HG03280 (cell line): ENCODE measurements around the gene CIC.

ENCODE experiments used
- ATAC-seq: cut with Tn5 transposase; IDR thresholded peaks from one replicate; pipeline ENCODE4 v1.9.1; 2021; ENCODE audit warnings: mild to moderate bottlenecking, moderate library complexity; ENCODE audit not compliant: unreplicated experiment

Gene CIC

GRCh38 chr19:42268704-42269477, at the start of gene CIC:
Gene CIC (plus strand): TSS chr19:42269252. CDS start chr19:42271784, 2,532 bp downstream.
- peak; percentile 77 for ATAC-seq

- ATAC-seq, result peak; percentile 69
Observed at GRCh38 chr19:42219812-42220750, 49.0 kb upstream of the CIC start, which contains the start of gene ZNF526. Gene ZNF526 (plus strand): TSS chr19:42220312. CDS start chr19:42224404, 4,092 bp downstream.

- no peak for ATAC-seq
Observed at GRCh38 chr19:42220751-42221097, 48.3 kb upstream of the CIC start.

GRCh38 chr19:42224940-42225717, 43.9 kb upstream of the CIC start:
- no peak for ATAC-seq

GRCh38 chr19:42225718-42226292, 43.2 kb upstream of the CIC start:
- ATAC-seq, result no peak

- ATAC-seq, result no peak
Observed at GRCh38 chr19:42226886-42227285, 42.2 kb upstream of the CIC start.

GRCh38 chr19:42228641-42229040, 40.4 kb upstream of the CIC start:
- no peak for ATAC-seq

- no peak for ATAC-seq
Observed at GRCh38 chr19:42229301-42229854, 39.7 kb upstream of the CIC start.

GRCh38 chr19:42229855-42230351, 39.1 kb upstream of the CIC start:
- ATAC-seq, result no peak

GRCh38 chr19:42230571-42230970, 38.5 kb upstream of the CIC start:
- no peak for ATAC-seq

- ATAC-seq, result no peak
Observed at GRCh38 chr19:42232435-42232834, 36.6 kb upstream of the CIC start.

- ATAC-seq, result no peak
Observed at GRCh38 chr19:42233106-42233505, 35.9 kb upstream of the CIC start.

- ATAC-seq, result no peak
Observed at GRCh38 chr19:42233678-42234292, 35.3 kb upstream of the CIC start.

GRCh38 chr19:42234364-42234763, 34.7 kb upstream of the CIC start:
- no peak for ATAC-seq

GRCh38 chr19:42235181-42235580, 33.9 kb upstream of the CIC start:
- ATAC-seq, result no peak

GRCh38 chr19:42239544-42240220, 29.4 kb upstream of the CIC start:
- ATAC-seq, result no peak

GRCh38 chr19:42241279-42241678, 27.8 kb upstream of the CIC start:
- ATAC-seq, result no peak

GRCh38 chr19:42242069-42242511, 27.0 kb upstream of the CIC start:
- ATAC-seq, result peak; percentile 0
